Thoracic aorta (tissue), 2 donors: ENCODE measurements around the gene ADAMTSL3. TPM values are rescaled to one million over a fixed set of nuclear protein-coding genes. Genes with fewer than 3 reads are reported as not detected.

ENCODE experiments used
- ATAC-seq: fragments of 150-250 bp; one replicate; pipeline ENCODE4 v1.8.0; 2017; ENCODE audit warnings: low read depth; ENCODE audit not compliant: insufficient number of reproducible peaks, low FRiP score
- DNase-seq: peaks from one replicate; pipeline ENCODE4 v3.0.0-alpha.2; 2020; ENCODE audit warnings: low spot score
- H3K27ac ChIP-seq, 2 donors: fragments of 200-600 bp; sonication (generic); 1 replicate in 1 of 2; 2 replicates in 1 of 2; pipeline ENCODE4 v1.5.1; 2016; ENCODE audit warnings: mild to moderate bottlenecking in 2 of 2, moderate library complexity in 2 of 2
- H3K27me3 ChIP-seq: fragments of 200-600 bp; sonication (generic); replicated peaks from 2 replicates; pipeline ENCODE4 v1.6.0; 2016; ENCODE audit warnings: mild to moderate bottlenecking; ENCODE audit not compliant: insufficient read depth
- H3K36me3 ChIP-seq: fragments of 200-600 bp; sonication (generic); one replicate; pipeline ENCODE4 v1.5.1; 2016
- H3K4me1 ChIP-seq, 2 donors: fragments of 200-600 bp; sonication (generic); 1 replicate in 1 of 2; 2 replicates in 1 of 2; pipeline versions ENCODE4 v1.5.1 to v1.6.0; 2016; ENCODE audit warnings: low read depth in 2 of 2, mild to moderate bottlenecking in 1 of 2; ENCODE audit not compliant: control insufficient read depth in 1 of 2
- H3K4me3 ChIP-seq: fragments of 200-600 bp; sonication (generic); 2 replicates; pipeline ENCODE4 v1.5.1; 2016; ENCODE audit warnings: mild to moderate bottlenecking
- H3K9me3 ChIP-seq: fragments of 200-600 bp; sonication (generic); 2 replicates; pipeline ENCODE4 v1.5.1; 2016
- CTCF ChIP-seq: fragments of 200-600 bp; sonication (generic); IDR thresholded peaks from one replicate; pipeline ENCODE4 v1.5.1; 2019; ENCODE audit warnings: antibody characterized with exemption
- total RNA-seq, 2 donors: library from RNA; depleted of rRNA; stranded (reverse); fragments of >200 nt; gene quantifications; one replicate each; pipeline versions ENCODE4 v1.1.0 to v1.2.3, GENCODE V29; 2016

The ADAMTSL3 gene
- total RNA-seq, 2 donors from 2014 or later: 41.4 to 45.4 TPM

GRCh38 chr15:83982748-83983147, 328.8 kb downstream of the ADAMTSL3 start:
- Histone ChIP-seq H3K4me1 (peaks cover 0 to 30% of the 10 kb centered on the region in 2 donors), H3K4me3 (no peak overlapping the region), H3K27me3 (no peaks in the 10 kb centered on the region), H3K36me3 (no peaks in the 10 kb centered on the region), H3K27ac (no peak overlapping the region), H3K9me3 (no peaks in the 10 kb centered on the region)
- ATAC-seq: no peak
- DNase-seq: no peak
- TF ChIP-seq CTCF: no peak

- peak overlapping the region; percentile 24 for H3K4me3 ChIP-seq
- H3K27ac ChIP-seq: peak overlapping the region; percentile 41 to 42
Measured at GRCh38 chr15:83983634-83984458, 329.9 kb downstream of the ADAMTSL3 start.

GRCh38 chr15:83984601-83985000, 330.7 kb downstream of the ADAMTSL3 start:
- DNase-seq: no peak
- TF ChIP-seq CTCF: no peak
- ATAC-seq: no peak
- no peaks in the 10 kb centered on the region for H3K9me3 ChIP-seq
- no peaks in the 10 kb centered on the region for H3K36me3 ChIP-seq
- H3K4me3 ChIP-seq: no peak overlapping the region
- H3K4me1 ChIP-seq: peaks cover 0 to 25% of the 10 kb centered on the region in 2 donors
- H3K27me3 ChIP-seq: no peaks in the 10 kb centered on the region
- no peak overlapping the region for H3K27ac ChIP-seq

More at GRCh38 chr15:83983634-83984458, 329.9 kb downstream of the ADAMTSL3 start:
- Histone ChIP-seq H3K36me3 (no peaks in the 10 kb centered on the region), H3K9me3 (no peaks in the 10 kb centered on the region), H3K27me3 (no peaks in the 10 kb centered on the region), H3K4me1 (peaks cover 0 to 19% of the 10 kb centered on the region in 2 donors)
- no peak for DNase-seq
- no peak for ATAC-seq
- TF ChIP-seq CTCF: no peak

GRCh38 chr15:83991163-83991562, 337.2 kb downstream of the ADAMTSL3 start:
- Histone ChIP-seq H3K4me1 (peaks cover 19 to 43% of the 10 kb centered on the region in 2 donors), H3K9me3 (no peaks in the 10 kb centered on the region), H3K4me3 (no peak overlapping the region), H3K36me3 (no peaks in the 10 kb centered on the region), H3K27ac (peak overlapping the region; percentile 77 to 78), H3K27me3 (no peaks in the 10 kb centered on the region)
- DNase-seq (no peak), ATAC-seq (peak; percentile 82)
- no peak for TF ChIP-seq CTCF

- ATAC-seq (no peak), DNase-seq (no peak)
- Histone ChIP-seq H3K27ac (peak overlapping the region; percentile 77 to 78), H3K9me3 (no peaks in the 10 kb centered on the region), H3K4me3 (no peak overlapping the region), H3K4me1 (peaks cover 19 to 43% of the 10 kb centered on the region in 2 donors), H3K36me3 (no peaks in the 10 kb centered on the region), H3K27me3 (no peaks in the 10 kb centered on the region)
- no peak for TF ChIP-seq CTCF
Measured at GRCh38 chr15:83992324-83993031, 338.6 kb downstream of the ADAMTSL3 start.
